OCI-M2 (cell line): ENCODE measurements around the gene PTPRU.
"Not testable (repeated sequence)": the region's sequence is repeated elsewhere in the genome, so short reads cannot be mapped to it uniquely, and the experiment has no call there.

ENCODE experiments used
- DNase-seq: peaks from one replicate; lab custom pipeline; 2025; ENCODE audit not compliant: unreplicated experiment; lab: John Stamatoyannopoulos, UW

Gene PTPRU

DNA sequence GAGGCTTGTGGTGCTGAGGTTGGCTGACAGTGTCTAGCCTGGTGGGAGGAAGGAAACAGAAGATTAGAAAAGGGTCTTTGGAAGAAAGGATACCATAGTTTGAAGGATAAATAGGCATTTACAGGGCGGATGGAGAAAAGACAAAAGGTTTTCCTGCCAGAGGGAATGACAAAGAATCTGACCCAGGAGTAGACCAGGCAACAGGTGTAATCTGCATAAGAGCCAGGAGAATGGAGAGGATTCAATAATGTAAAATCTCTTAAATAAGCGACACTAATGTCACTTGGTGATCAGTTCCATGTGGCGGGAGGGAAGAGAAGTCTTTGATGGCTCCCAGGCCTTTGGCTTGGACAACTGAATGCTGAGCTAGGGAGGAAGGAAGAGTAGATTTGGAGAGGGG, 15.0 kb upstream of the PTPRU start:
- DNase-seq = no peak

- not testable (repeated sequence) for DNase-seq
Observed at GRCh38 chr1:29222260-29222659, 14.1 kb upstream of the PTPRU start.

GRCh38 chr1:29222686-29223085, 13.6 kb upstream of the PTPRU start:
- DNase-seq = no peak

- no peak for DNase-seq
Observed at GRCh38 chr1:29223521-29223920, 12.8 kb upstream of the PTPRU start.

DNA sequence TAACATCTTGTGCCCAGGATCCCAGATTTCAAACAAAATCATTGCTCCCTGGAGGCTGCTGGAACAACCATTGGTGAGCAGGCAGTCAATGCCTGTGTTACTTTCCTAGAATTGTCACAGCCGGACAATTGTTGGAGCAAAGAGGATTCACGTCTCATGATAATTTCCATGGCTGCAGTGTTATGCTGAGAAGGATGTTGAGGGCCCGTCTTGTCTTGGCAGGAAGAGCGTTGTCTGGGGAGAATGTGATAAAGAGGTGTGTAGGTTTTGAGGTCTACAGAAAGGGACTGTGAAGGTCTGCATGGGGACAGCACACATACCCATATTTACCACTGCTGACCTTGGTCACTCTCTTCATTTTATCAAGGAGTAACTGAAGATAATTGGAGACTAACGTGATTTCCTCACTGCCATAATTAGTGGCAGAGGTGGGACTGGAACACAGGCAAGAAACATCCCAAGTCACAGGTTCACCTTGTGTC, 11.9 kb upstream of the PTPRU start:
- DNase-seq = no peak

- no peak for DNase-seq
Observed at GRCh38 chr1:29225361-29225760, 11.0 kb upstream of the PTPRU start.

- DNase-seq = no peak
Observed at GRCh38 chr1:29227511-29227910, 8.8 kb upstream of the PTPRU start.

DNA sequence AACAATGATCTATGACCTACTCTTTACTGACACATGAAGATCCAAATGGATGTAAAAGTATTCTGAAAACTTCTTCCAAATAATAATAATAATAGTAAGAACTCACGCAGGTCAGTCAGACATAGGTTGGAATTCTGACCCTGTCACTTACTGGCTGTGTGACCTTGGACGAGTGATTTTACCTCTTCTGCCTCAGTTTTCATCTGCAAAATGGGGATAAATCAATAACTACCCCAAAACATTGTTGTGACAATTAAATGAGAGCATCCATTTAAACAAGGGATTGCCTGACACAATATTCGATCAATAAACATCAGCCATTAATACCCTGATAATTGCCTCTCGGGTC, 6.1 kb upstream of the PTPRU start:
- no peak for DNase-seq

GRCh38 chr1:29230553-29231378, 5.6 kb upstream of the PTPRU start, which contains the start of gene MECR:
Gene MECR (minus strand): TSS chr1:29230934. CDS start chr1:29230906, 28 bp downstream.
- peak; percentile 53 for DNase-seq

GRCh38 chr1:29232387-29232786, 3.9 kb upstream of the PTPRU start:
- DNase-seq = no peak

DNA sequence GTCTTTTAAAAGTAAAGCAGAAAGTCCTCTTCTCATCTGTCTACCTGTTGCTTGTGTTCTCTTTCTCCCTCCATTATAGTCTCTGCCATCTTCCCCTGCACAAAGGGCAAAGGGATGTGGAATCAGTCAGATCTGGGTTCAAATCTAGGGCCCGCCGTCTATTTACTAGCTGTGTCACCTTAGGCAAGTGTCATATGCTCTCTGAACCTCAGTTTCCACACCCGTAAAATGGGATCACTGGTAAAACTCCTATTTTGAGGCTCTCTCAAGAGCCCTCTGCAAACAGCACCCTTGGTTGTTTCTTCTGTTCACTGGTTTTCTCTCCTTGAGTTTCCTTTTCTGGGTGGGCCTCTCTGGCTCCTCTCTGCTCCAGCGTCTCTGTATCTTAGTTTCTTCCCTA, 2.6 kb upstream of the PTPRU start:
- no peak for DNase-seq

GRCh38 chr1:29234471-29234870, 1.9 kb upstream of the PTPRU start:
- no peak for DNase-seq

- not testable (repeated sequence) for DNase-seq
Observed at GRCh38 chr1:29234881-29235280, 1.4 kb upstream of the PTPRU start.

DNA sequence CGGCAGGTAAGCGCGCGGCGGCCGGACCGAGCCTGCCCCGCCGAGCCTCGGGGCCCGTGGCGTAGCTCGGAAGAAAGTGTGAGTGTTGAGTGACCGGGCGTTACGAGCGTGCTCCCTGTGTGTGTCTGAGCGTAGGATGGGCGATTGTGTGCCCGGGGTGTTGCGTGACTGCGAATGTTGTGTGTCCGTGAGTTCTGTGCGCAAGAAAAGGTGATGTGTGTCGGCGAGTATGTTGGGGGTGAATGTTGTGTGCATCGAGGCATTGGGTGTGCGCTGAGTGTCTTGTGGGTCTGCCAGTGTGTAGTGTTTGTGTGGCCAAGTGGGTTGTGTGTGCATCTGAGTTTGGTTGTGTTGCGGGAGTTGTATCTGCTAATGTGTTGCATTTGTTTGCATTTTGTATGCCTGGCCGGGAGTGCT, 398 bp downstream of the PTPRU start:
- no peak for DNase-seq

- no peak for DNase-seq
Observed at GRCh38 chr1:29237129-29237821, 953 bp downstream of the PTPRU start.

DNA sequence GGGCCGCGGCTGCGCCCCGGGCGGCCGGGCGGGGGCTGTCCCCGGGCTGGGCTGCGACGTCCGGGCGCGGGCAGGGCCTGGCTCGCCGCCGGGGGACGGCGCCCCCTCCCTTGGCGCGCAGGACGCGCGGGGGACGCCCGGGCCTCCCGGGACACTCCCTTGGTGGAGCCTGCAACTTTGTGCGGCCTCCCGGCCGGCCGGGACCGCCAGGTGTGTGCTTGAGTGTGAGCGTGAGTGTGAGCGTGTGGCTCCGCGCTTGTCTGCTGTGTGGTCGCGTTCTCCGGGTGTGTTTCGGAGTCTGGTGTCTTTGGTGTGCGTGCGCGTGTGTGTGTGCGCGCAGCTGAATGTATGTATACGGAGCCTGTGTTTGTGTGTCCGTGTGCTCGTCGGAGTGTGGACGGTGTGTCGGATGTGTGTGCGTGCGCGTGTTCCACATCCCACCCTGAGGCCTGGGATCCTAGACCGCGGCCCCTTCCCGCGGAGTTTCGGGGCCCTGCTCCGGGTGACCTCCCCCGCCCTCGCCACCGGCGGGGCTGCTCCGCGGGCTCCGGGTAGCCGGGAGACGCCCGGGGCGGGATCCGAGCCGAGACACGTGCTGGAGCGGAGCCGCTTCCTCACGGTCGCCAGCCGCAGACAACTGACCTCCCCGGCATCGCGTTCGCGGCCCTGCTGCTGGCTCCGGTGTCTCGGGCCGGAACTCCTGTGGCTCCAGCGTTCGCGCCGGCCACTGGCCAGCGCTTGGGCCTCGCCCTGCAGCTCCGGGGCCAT, 1.7 kb downstream of the PTPRU start:
- DNase-seq = no peak

- no peak for DNase-seq
Observed at GRCh38 chr1:29238620-29239002, 2.3 kb downstream of the PTPRU start.

DNA sequence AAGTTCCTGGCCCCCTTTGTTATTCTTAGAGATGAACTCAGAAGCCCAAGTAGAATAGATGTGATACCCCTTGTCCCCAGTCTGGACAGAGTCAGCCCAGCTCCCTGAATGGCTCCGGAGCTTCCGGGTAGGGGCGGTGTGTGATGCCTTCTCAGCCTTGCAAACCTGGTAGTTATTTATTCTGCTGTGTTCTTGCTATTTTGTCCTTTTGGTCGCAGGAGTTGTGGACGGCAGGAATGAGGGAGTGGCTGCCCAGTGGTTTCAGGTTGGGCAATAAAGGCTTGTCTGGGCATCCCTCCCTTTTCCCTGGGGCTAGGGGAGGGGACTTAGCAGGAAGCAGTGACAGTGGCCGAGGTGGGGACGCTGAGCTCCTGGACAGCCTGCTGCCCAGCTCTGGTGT, 2.8 kb downstream of the PTPRU start:
- no peak for DNase-seq

GRCh38 chr1:29240400-29240837, 4.1 kb downstream of the PTPRU start:
- DNase-seq = no peak

DNA sequence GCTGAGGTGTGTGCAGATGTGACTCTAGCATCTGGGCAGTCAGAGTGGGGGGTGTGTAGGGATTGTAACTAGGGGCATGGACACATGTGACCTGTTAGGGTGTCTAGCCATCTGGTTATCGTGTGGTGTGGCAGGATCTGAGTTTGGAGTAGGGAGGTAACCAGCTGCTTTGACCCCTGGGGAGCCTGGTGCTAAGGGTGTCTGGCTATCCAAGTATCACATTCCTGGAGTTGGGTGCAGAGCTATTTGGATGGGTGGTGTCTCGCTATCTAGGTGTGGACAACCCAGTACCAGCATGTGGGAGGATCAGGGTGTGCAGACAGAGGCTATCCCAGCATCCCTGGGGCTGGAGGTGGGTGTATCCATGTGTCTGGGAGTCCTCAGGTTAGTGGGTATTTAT, 4.7 kb downstream of the PTPRU start:
- no peak for DNase-seq

DNA sequence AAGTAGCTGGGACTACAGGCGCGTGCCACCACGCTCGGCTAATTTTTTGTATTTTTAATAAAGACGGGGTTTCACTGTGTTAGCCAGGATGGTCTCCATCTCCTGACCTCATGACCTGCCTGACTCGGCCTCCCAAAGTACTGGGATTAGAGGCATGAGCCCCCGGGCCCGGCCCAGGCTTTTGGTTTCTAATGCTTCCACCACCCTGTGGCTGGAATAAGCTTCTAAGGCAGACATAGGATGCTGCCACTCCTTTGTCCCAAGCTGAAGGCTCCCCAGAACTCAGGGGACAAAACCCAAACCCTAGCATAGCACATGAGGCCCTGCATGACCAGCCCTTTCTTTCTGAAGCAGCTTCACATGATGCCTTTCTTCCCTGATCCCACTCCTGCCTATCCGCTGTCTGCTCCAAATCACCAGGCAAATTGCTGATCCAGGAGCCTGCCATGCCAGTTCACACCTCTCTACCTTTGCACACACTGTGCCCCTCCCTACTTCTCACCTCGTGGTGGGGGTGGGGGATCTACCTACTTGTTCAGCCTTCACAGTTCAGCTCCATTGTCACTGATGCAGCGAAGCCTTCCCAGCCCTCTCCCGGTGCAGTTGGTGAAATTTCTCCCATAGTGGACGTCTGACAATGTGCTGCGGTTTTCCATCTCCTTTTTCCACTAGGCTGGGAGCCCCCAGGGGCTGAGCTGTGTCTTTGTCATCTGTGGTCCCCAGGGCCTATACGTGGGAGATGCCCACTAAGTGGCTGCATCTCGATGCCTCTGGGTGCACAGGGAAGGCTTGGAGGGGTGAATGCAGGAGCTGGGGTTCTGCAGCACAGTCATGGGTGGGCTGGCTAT, 6.9 kb downstream of the PTPRU start:
- no peak for DNase-seq
